Measurements from ENCODE around the gene SETD1A.
"Not testable (repeated sequence)": the region's sequence is repeated elsewhere in the genome, so short reads cannot be mapped to it uniquely, and the experiment has no call there.

The SETD1A gene

GRCh38 chr16:31001507-31002249 lies 44.1 kb downstream of the SETD1A start:
- no peak for DNase-seq

GRCh38 chr16:31002250-31002700 lies 44.7 kb downstream of the SETD1A start:
- no peak for DNase-seq

GRCh38 chr16:31002862-31003341 lies 45.3 kb downstream of the SETD1A start:
- no peak for DNase-seq

- no peak for DNase-seq
These were observed 46.2 kb downstream of the SETD1A start for GRCh38 chr16:31003744-31004143.

- DNase-seq, result no peak
These were observed 47.1 kb downstream of the SETD1A start for GRCh38 chr16:31004658-31005057.

- DNase-seq, result no peak
These were observed 48.0 kb downstream of the SETD1A start for GRCh38 chr16:31005350-31006085.

- DNase-seq, result no peak
These were observed 48.5 kb downstream of the SETD1A start for GRCh38 chr16:31006086-31006385.

GRCh38 chr16:31006589-31006988 lies 49.0 kb downstream of the SETD1A start:
- DNase-seq, result no peak

- no peak for DNase-seq
These were observed 50.1 kb downstream of the SETD1A start for GRCh38 chr16:31007684-31008083.

- DNase-seq, result no peak
These were observed 50.6 kb downstream of the SETD1A start for GRCh38 chr16:31008149-31008548.

GRCh38 chr16:31008551-31008950 lies 51.0 kb downstream of the SETD1A start:
- no peak for DNase-seq

GRCh38 chr16:31009120-31009519 lies 51.6 kb downstream of the SETD1A start:
- no peak for DNase-seq

GRCh38 chr16:31009894-31010584 lies 52.5 kb downstream of the SETD1A start:
- no peak for DNase-seq

GRCh38 chr16:31010585-31011325 lies 53.2 kb downstream of the SETD1A start, which contains the start of gene STX1B:
Gene STX1B, minus strand, starts transcription at chr16:31010638. Its CDS starts 242 bp downstream, at chr16:31010396.
- no peak for DNase-seq

GRCh38 chr16:31011815-31012214 lies 54.3 kb downstream of the SETD1A start:
- not testable (repeated sequence) for DNase-seq

- not testable (repeated sequence) for DNase-seq
These were observed 55.7 kb downstream of the SETD1A start for GRCh38 chr16:31013292-31013691.

GRCh38 chr16:31016018-31016417 lies 58.5 kb downstream of the SETD1A start:
- no peak for DNase-seq

- not testable (repeated sequence) for DNase-seq
These were observed 60.2 kb downstream of the SETD1A start for GRCh38 chr16:31017756-31018155.

GRCh38 chr16:31020536-31020935 lies 63.0 kb downstream of the SETD1A start:
- no peak for DNase-seq

- no peak for DNase-seq
These were observed 65.1 kb downstream of the SETD1A start for GRCh38 chr16:31022544-31023251.

GRCh38 chr16:31023252-31023602 lies 65.7 kb downstream of the SETD1A start:
- no peak for DNase-seq

GRCh38 chr16:31023627-31024226 lies 66.2 kb downstream of the SETD1A start:
- DNase-seq, result no peak

Measured in hematopoietic multipotent progenitor cell treated with erythropoietin and hydrocortisone succinate and interleukin-3 and kit ligand, for 6 days (in vitro differentiated cells).